Measurements from ENCODE around the gene ERCC1.
"Not testable (repeated sequence)": the region's sequence is repeated elsewhere in the genome, so short reads cannot be mapped to it uniquely, and the experiment has no call there.

GRCh38 chr19:45407585-45407984, 16.1 kb downstream of the ERCC1 start:
- TF ChIP-seq POLR2A, CTCF (IDR thresholded peaks at IDR 0.05): not testable (repeated sequence)

Measured in lower leg skin (tissue), 3 donors.